Stimulated activated CD4-positive, alpha-beta T cell treated with anti-CD3 and anti-CD28 coated beads, TNF-alpha, amount 100 ng/mL, for 4 hours (primary cell): Measurements from ENCODE around the gene RBKS.
A peak's percentile ranks its signal among the peaks of the same experiment; 100 is the strongest.

Source experiments
- DNase-seq, 3 experiments: peaks; one replicate each; pipeline ENCODE4 v3.0.0-alpha.2; 2020; ENCODE audit warnings: low read depth in 3 of 3

Gene RBKS

GRCh38 chr2:27735263-27735904 is 154.8 kb downstream of the RBKS start:
- DNase-seq: peak; percentile 57 to 65 (median 65)

GRCh38 chr2:27734305-27734704 is 155.9 kb downstream of the RBKS start:
- no peak for DNase-seq
